GM10266 (cell line): Measurements from ENCODE around the gene RABGEF1.
"Not testable (repeated sequence)": the region's sequence is repeated elsewhere in the genome, so short reads cannot be mapped to it uniquely, and the experiment has no call there.

ENCODE experiments used
- DNase-seq: peaks from one replicate; pipeline ENCODE4 v3.0.0; 2012; ENCODE audit errors: extremely low spot score
- TF ChIP-seq, protein P1 (sequence below): IDR thresholded peaks from 2 replicates; pipeline ENCODE4 v1.5.1; 2012; ENCODE audit warnings: mild to moderate bottlenecking, low read depth; ENCODE audit not compliant: control insufficient read depth, insufficient read depth; ENCODE audit errors: missing control alignments

RABGEF1 gene

DNA sequence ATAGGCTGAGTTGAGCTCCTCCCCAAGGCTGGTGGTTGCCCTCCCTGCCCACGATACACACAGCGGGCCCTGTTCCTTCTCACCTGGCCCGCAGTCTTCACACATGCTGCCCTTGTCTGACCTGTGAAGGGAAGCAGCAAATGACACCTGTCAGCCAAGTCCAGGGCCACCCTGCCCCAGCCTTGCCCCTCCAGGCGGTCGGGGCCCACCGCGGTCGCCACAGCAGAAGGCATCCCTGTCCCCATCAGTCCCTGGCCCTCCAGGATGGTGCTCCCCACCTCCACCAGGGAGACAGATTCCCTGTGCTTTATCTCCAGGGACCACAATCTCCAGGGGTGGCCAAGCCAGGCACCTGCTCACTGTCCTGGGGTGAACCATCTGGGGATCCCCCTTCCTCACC lies 99.3 kb downstream of the RABGEF1 start:
- DNase-seq = no peak
- TF ChIP-seq, protein P1, sequence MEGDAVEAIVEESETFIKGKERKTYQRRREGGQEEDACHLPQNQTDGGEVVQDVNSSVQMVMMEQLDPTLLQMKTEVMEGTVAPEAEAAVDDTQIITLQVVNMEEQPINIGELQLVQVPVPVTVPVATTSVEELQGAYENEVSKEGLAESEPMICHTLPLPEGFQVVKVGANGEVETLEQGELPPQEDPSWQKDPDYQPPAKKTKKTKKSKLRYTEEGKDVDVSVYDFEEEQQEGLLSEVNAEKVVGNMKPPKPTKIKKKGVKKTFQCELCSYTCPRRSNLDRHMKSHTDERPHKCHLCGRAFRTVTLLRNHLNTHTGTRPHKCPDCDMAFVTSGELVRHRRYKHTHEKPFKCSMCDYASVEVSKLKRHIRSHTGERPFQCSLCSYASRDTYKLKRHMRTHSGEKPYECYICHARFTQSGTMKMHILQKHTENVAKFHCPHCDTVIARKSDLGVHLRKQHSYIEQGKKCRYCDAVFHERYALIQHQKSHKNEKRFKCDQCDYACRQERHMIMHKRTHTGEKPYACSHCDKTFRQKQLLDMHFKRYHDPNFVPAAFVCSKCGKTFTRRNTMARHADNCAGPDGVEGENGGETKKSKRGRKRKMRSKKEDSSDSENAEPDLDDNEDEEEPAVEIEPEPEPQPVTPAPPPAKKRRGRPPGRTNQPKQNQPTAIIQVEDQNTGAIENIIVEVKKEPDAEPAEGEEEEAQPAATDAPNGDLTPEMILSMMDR = no peak

DNA sequence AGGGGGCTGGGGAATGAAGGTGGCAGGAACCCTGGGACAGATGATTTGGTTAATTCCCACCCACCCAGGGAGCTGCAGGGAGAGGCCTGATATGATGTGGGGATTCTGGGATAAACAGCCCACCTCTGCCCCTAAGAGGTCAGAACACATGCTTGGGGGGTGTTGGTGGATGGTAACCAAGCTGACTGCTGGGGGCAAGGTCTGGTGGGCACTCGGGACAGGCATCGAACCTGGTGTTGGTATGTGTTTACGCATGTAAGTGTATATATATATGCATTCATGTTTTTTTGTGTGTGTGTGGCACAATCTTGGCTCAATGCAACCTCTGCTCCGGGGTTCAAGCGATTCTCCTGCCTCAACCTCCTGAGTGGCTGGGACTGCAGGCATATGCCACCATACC lies 99.8 kb downstream of the RABGEF1 start:
- DNase-seq = no peak
- TF ChIP-seq, protein P1 = no peak

DNA sequence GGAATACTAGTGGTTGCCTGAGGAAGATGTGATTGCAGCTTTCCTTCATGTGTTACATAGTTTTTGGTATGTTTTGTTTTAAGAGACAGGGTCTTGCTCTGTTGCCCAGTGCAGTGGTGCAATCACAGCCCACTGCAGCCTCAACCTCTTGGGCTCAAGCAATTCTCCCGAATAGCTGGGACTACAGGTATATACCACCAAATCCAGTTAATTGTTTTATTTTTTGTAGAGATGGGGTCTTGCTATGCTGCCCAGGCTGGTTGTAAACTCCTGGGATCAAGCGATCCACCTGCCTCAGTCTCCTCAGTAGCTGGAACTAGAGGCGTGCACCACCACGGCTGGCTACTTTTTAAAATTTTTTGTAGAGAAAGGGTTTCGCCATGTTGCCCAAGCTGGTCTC lies 101.4 kb downstream of the RABGEF1 start:
- no peak for DNase-seq
- TF ChIP-seq, protein P1 = no peak

DNA sequence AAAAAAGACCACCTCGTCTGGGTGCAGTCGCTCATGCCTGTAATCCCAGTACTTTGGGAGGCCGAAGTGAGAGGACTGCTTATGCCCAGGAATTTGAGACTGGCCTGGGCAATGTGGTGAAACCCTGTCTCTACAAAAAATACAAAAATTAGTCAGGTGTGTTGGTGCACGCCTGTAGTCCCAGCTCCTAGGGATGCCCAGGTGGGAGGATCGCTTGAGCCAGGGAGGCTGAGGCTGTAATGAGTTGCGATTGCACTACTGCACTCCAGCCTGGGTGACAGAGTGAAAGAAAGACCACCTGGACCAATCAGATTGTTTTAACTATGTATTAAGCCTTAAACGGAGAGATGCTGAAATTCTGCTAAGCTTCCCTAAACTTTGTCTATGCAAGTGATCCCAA lies 103.0 kb downstream of the RABGEF1 start:
- not testable (repeated sequence) for DNase-seq

DNA sequence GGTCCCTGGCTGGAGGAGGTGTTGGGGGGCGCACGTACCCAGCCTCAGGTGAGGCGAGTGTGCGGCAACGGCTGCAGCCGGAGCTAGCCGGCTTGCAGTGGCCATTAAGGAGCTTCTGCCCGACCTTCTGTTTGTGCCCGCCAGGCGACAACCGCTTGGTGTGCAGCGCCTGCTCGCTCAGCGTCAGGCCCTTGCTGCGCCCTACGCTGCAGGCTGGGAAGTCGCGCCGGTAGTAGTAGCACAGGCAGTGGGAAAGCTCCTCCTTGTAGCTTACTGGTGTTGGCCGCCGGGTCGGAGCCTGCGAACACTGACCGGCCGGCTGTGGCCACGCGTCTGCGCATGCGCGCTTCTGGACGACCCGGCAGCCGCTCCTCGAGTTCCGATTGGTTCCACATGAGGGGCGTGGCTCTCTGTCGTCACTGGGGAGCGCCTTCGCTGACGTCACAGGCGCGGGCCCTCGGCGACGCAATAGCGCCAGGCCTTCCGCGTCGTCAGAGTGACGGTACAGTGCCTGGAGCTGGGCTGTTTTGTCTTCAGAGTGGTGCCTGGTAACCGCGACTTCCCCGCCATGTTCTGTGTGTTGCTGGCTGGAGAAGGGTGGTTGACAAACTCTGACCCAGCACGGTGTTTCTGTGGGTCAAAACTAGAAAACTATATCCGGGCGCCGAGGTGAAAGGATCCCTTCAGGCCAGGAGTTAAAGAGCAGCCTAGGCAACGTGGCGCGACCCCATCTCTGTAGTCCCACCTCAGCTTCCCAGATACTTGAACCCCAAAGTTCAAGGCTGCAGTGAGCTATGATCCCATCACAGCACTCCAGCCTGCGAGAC lies 104.2 kb downstream of the RABGEF1 start:
- TF ChIP-seq, protein P1 = no peak
- DNase-seq = peak; percentile 98

DNA sequence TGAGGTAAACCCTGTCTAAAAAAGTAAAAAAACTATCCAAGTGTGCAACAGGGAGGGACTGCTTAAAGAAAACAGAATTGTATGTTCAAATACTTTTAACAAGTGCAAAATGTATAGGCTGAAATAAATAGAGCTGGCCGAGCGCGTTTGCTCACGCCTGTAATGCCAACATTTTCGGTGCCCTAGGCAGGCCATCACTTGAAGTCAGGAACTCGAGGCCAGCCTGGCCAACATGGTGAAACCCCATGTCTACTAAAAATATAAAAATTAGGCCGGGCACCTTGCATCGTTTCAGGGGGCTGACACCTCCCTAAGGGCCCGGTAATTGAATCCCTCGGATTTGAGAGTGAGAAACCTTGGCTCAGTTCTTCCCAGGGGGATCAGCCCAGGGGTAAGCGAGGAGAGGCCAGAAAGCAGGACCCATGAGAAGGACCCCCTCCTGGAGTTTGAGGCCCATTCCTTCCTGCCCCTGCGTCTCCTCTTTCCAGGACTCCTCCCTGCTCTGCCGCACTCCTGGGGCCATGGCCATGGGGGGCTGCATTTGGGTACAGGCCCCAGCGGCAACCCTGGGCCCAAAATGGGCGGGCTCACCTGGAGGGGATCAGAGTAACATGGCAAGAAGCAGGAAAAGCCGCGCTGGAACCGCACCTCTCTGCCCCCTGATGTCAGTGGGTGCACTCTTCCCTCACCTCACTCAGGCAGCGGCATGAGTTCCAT lies 105.0 kb downstream of the RABGEF1 start:
- DNase-seq = no peak
- TF ChIP-seq, protein P1 = no peak

DNA sequence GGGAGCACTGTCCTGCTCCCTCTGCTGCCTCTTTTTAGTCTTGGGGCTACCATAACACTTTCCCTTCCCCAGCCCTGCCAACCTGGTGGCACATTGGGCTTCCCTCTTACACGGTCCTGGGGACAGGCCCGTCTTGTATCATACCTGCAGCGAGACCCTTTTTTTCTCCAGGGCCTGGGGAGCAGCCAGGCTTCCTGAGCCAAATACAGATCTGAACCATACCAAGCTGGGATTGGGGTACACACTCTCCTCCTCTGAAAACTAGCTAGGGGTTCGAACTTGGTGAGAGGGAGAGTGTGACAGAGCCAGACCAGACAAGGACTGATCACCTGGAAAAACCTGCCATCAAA lies 105.5 kb downstream of the RABGEF1 start:
- DNase-seq = not testable (repeated sequence)

DNA sequence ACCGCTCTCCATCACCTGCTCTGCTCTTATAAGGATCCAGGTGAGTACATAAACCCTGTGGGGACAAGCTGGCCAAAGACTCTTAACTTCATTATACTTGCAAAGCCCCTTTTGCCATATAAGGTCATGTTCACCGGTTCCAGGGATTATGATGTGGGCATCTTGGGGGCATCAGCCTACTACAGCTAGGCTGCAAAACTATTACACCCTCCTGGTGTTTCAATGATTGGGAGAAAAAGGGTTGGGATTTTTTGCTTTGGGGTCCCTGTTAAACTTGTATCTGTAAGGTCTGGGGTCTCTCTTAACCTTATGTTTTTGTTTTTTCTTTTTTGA lies 107.0 kb downstream of the RABGEF1 start:
- not testable (repeated sequence) for DNase-seq
